ENCODE measurements around the gene CLASRP.

DNA sequence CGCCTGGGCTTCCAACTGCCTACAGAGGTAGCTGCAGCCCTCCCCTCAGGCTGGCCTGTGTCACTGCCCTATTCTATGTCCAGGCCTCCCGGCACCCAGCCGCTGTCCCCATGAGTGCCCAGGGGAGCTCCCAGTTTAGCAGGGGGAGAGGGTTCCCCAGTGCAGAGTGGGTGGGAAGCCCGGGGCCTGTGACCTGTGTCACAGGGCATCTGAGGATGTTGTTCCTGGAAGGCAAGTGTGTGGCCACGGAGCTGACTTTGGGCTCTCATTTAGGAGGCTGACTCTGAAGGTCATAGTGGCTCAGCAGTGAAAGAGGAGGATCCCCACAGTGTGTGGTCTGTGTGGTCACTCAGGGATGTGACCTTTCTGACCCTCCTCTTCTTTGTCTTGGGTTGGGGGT lies 79.3 kb downstream of the CLASRP start:
- TF ChIP-seq TAF1 (IDR thresholded peaks at IDR 0.05; ENCODE audit: low read depth) (no peak), RAD21 (conservative IDR thresholded peaks at IDR 0.05) (no peak), EP300 (conservative IDR thresholded peaks at IDR 0.05; ENCODE audit: poor library complexity, severe bottlenecking) (no peak), POLR2AphosphoS5 (IDR thresholded peaks at IDR 0.05) (no peak), CTCF (IDR thresholded peaks at IDR 0.05; ENCODE audit: poor library complexity, severe bottlenecking) (no peak), REST (IDR thresholded peaks at IDR 0.05; ENCODE audit: borderline replicate concordance) (no peak)
